ENCODE measurements around the gene DHRS1.

Gene DHRS1

DNA sequence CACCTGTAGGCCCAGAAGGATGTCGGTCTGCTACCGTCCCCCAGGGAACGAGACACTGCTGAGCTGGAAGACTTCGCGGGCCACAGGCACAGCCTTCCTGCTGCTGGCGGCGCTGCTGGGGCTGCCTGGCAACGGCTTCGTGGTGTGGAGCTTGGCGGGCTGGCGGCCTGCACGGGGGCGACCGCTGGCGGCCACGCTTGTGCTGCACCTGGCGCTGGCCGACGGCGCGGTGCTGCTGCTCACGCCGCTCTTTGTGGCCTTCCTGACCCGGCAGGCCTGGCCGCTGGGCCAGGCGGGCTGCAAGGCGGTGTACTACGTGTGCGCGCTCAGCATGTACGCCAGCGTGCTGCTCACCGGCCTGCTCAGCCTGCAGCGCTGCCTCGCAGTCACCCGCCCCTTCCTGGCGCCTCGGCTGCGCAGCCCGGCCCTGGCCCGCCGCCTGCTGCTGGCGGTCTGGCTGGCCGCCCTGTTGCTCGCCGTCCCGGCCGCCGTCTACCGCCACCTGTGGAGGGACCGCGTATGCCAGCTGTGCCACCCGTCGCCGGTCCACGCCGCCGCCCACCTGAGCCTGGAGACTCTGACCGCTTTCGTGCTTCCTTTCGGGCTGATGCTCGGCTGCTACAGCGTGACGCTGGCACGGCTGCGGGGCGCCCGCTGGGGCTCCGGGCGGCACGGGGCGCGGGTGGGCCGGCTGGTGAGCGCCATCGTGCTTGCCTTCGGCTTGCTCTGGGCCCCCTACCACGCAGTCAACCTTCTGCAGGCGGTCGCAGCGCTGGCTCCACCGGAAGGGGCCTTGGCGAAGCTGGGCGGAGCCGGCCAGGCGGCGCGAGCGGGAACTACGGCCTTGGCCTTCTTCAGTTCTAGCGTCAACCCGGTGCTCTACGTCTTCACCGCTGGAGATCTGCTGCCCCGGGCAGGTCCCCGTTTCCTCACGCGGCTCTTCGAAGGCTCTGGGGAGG is 11.3 kb upstream of the DHRS1 start, which contains the start of gene LTB4R:
Gene LTB4R, plus strand, starts transcription at position 857 of the 959 bp plus-strand sequence. CDS start 4,150 bp downstream, outside the sequence.
- H3K4me3 ChIP-seq (ENCODE audit: low read length): no peak within 1 kb of the TSS
- H4K20me1 ChIP-seq (ENCODE audit: insufficient read depth, low read length): no peaks in the 10 kb centered on the region
- peaks cover 16% of the 10 kb centered on the region for H3K36me3 ChIP-seq (replicated peaks; ENCODE audit: low read depth, low read length)
- no peak within 1 kb of the TSS for H3K9ac ChIP-seq (ENCODE audit: low read length)
- peaks cover 4% of the 10 kb centered on the region for H3K4me1 ChIP-seq (ENCODE audit: low read length)
- no peak within 1 kb of the TSS for H3K4me2 ChIP-seq (ENCODE audit: low read length)
- H3K79me2 ChIP-seq (ENCODE audit: low read length): no peaks in the 10 kb centered on the region
- H3K9me3 ChIP-seq (ENCODE audit: insufficient read depth, low read length): no peaks in the 10 kb centered on the region
- H2AFZ ChIP-seq (ENCODE audit: low read depth, low read length): no peak within 1 kb of the TSS
- no peaks in the 10 kb centered on the region for H3K27me3 ChIP-seq (ENCODE audit: low read depth, low read length)
- H3K27ac ChIP-seq (ENCODE audit: low read length): no peak within 1 kb of the TSS
- no peak for TF ChIP-seq EZH2phosphoT487 (IDR thresholded peaks at IDR 0.05; ENCODE audit: low read depth)
- TF ChIP-seq, protein P1, sequence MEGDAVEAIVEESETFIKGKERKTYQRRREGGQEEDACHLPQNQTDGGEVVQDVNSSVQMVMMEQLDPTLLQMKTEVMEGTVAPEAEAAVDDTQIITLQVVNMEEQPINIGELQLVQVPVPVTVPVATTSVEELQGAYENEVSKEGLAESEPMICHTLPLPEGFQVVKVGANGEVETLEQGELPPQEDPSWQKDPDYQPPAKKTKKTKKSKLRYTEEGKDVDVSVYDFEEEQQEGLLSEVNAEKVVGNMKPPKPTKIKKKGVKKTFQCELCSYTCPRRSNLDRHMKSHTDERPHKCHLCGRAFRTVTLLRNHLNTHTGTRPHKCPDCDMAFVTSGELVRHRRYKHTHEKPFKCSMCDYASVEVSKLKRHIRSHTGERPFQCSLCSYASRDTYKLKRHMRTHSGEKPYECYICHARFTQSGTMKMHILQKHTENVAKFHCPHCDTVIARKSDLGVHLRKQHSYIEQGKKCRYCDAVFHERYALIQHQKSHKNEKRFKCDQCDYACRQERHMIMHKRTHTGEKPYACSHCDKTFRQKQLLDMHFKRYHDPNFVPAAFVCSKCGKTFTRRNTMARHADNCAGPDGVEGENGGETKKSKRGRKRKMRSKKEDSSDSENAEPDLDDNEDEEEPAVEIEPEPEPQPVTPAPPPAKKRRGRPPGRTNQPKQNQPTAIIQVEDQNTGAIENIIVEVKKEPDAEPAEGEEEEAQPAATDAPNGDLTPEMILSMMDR (IDR thresholded peaks at IDR 0.05; ENCODE audit: low read depth, low read length): no peak

DNA sequence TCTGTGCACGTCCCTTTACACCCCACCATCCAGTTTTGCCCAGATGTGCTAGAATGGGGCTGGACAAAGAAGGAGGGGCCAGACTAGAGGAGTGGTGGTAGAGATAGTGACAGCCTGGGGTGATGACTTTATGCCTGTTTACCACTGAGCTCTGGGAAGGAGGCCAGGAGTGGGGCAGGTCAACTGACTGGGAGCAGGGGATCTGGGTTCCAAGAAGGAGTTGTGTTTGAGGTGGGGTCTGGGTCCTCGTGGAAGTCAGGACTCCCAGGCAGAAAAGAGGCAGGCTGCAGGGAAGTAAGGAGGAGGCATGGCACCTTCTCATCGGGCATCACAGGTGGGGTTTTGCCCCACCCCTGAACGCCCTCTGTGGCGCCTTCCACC is 10.7 kb upstream of the DHRS1 start:
- peaks cover 21% of the 10 kb centered on the region for H3K36me3 ChIP-seq (replicated peaks; ENCODE audit: low read depth, low read length)
- H3K9me3 ChIP-seq (ENCODE audit: insufficient read depth, low read length): no peaks in the 10 kb centered on the region
- TF ChIP-seq, protein P1 (IDR thresholded peaks at IDR 0.05; ENCODE audit: low read depth, low read length): no peak
- no peak for TF ChIP-seq EZH2phosphoT487 (IDR thresholded peaks at IDR 0.05; ENCODE audit: low read depth)
- H3K27ac ChIP-seq (ENCODE audit: low read length): no peak overlapping the region
- no peaks in the 10 kb centered on the region for H4K20me1 ChIP-seq (ENCODE audit: insufficient read depth, low read length)
- peaks cover 4% of the 10 kb centered on the region for H3K4me1 ChIP-seq (ENCODE audit: low read length)
- no peaks in the 10 kb centered on the region for H3K27me3 ChIP-seq (ENCODE audit: low read depth, low read length)
- no peak overlapping the region for H3K4me3 ChIP-seq (ENCODE audit: low read length)
- no peak overlapping the region for H2AFZ ChIP-seq (ENCODE audit: low read depth, low read length)
- H3K79me2 ChIP-seq (ENCODE audit: low read length): no peaks in the 10 kb centered on the region
- no peak overlapping the region for H3K4me2 ChIP-seq (ENCODE audit: low read length)
- H3K9ac ChIP-seq (ENCODE audit: low read length): no peak overlapping the region

DNA sequence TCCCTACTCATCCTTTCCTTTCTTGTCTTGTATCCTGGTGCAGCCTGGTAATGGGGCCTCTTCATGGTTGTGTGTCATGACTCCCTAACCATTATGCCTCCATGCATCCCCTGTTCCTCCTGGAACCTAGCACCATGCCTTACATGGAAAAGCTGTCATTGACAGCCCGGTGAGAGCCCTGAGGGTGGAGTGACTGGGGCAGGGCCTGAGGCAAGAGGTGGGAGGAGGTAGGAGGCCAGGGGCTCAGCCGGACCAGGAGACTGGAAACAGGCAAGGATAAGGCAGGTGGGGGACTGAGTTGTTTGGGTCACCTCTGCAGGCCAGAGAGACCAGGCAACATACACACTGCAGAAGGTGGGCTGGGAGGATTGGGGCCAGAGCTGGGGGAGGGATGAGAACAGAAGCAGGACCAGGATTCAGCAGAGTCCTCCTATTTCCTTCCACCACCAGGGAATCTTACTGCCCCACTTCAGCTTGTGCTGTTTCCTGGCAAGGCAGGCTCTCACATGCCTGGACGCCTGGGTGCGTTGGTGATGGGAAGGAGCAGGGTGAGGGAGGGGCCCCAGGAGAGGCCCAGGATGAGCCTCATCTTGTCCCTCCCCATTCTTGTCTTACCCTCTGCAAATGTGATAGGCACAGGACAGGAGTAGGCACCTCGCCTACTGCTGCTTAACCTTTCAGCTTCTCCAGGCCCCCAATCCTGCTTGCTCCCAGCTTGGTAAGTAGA is 10.1 kb upstream of the DHRS1 start, which contains the start of gene LTB4R2:
Gene LTB4R2, plus strand, starts transcription at position 603 of the 727 bp plus-strand sequence. CDS start 525 bp downstream, outside the sequence.
- Histone ChIP-seq H2AFZ (ENCODE audit: low read depth, low read length) (no peak within 1 kb of the TSS), H3K4me3 (ENCODE audit: low read length) (no peak within 1 kb of the TSS), H3K36me3 (replicated peaks; ENCODE audit: low read depth, low read length) (peaks cover 26% of the 10 kb centered on the region), H3K4me1 (ENCODE audit: low read length) (peaks cover 4% of the 10 kb centered on the region), H4K20me1 (ENCODE audit: insufficient read depth, low read length) (no peaks in the 10 kb centered on the region), H3K27ac (ENCODE audit: low read length) (no peak within 1 kb of the TSS), H3K9me3 (ENCODE audit: insufficient read depth, low read length) (no peaks in the 10 kb centered on the region), H3K4me2 (ENCODE audit: low read length) (no peak within 1 kb of the TSS), H3K9ac (ENCODE audit: low read length) (no peak within 1 kb of the TSS), H3K27me3 (ENCODE audit: low read depth, low read length) (no peaks in the 10 kb centered on the region), H3K79me2 (ENCODE audit: low read length) (no peaks in the 10 kb centered on the region)
- no peak for TF ChIP-seq EZH2phosphoT487 (IDR thresholded peaks at IDR 0.05; ENCODE audit: low read depth)

DNA sequence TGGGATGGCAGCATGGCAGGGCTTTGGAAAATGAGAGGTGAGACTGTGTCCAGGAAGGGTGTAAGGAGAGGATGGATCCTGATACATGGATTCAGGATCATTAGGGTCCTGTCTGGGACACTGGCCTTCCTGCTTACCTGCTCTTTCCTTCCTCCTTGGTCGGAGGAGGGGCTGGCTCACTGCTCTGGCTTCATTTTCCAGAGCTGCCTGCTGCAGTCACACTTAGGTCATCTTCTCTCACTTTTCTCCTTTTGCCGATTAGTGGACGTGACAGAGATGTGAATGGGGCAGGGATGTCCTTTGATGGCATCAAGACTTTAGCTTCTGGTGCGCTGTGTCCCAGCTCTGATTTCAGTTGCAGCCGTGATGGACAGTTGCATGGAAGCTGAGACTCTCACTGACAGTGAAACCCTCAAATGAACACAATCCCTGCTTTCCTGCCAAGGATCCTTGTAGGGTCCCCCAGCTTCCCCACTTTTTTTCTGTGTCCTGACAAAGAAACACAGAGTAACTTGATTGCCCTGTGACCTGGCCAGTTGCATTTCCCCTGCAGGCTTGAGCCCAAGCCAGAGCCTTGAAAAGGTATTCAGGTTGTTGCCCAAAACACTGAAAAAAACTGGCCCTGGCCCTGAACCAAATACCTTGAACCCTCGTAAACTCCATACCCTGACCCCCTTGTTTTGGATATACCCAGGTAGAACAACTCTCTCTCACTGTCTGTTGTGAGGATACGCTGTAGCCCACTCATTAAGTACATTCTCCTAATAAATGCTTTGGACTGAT is 9.0 kb upstream of the DHRS1 start:
- no peak overlapping the region for H3K27ac ChIP-seq (ENCODE audit: low read length)

More for the DNA sequence above, 9.0 kb upstream of the DHRS1 start:
- peaks cover 4% of the 10 kb centered on the region for H3K4me1 ChIP-seq (ENCODE audit: low read length)
- H3K79me2 ChIP-seq (ENCODE audit: low read length): no peaks in the 10 kb centered on the region
- H3K4me2 ChIP-seq (ENCODE audit: low read length): no peak overlapping the region
- no peak overlapping the region for H3K4me3 ChIP-seq (ENCODE audit: low read length)
- no peaks in the 10 kb centered on the region for H3K9me3 ChIP-seq (ENCODE audit: insufficient read depth, low read length)
- no peak overlapping the region for H3K9ac ChIP-seq (ENCODE audit: low read length)
- H2AFZ ChIP-seq (ENCODE audit: low read depth, low read length): no peak overlapping the region
- H3K36me3 ChIP-seq (replicated peaks; ENCODE audit: low read depth, low read length): peaks cover 33% of the 10 kb centered on the region
- no peak for TF ChIP-seq EZH2phosphoT487 (IDR thresholded peaks at IDR 0.05; ENCODE audit: low read depth)
- TF ChIP-seq, protein P1 (IDR thresholded peaks at IDR 0.05; ENCODE audit: low read depth, low read length): no peak; the same call in 1 of the 2 replicates
- H4K20me1 ChIP-seq (ENCODE audit: insufficient read depth, low read length): no peaks in the 10 kb centered on the region
- H3K27me3 ChIP-seq (ENCODE audit: low read depth, low read length): no peaks in the 10 kb centered on the region

Measured in OCI-LY3 (cell line).